Fibroblast of pulmonary artery (primary cell): Measurements from ENCODE around the gene TSEN54.

Experiments
- DNase-seq: peaks from one replicate; pipeline ENCODE4 v3.0.0-alpha.2; 2010; ENCODE audit warnings: low read depth
- H3K4me3 ChIP-seq: replicated peaks from 2 replicates; pipeline ENCODE4 v1.5.1; 2011; ENCODE audit warnings: low read depth, mild to moderate bottlenecking, control low read depth, low read length, moderate library complexity
- TF ChIP-seq, protein P1 (sequence below): IDR thresholded peaks from 2 replicates; pipeline ENCODE4 v1.5.1; 2011; ENCODE audit warnings: mild to moderate bottlenecking, control low read depth, low read length, inconsistent platforms; ENCODE audit errors: missing control alignments

TSEN54 gene

DNA sequence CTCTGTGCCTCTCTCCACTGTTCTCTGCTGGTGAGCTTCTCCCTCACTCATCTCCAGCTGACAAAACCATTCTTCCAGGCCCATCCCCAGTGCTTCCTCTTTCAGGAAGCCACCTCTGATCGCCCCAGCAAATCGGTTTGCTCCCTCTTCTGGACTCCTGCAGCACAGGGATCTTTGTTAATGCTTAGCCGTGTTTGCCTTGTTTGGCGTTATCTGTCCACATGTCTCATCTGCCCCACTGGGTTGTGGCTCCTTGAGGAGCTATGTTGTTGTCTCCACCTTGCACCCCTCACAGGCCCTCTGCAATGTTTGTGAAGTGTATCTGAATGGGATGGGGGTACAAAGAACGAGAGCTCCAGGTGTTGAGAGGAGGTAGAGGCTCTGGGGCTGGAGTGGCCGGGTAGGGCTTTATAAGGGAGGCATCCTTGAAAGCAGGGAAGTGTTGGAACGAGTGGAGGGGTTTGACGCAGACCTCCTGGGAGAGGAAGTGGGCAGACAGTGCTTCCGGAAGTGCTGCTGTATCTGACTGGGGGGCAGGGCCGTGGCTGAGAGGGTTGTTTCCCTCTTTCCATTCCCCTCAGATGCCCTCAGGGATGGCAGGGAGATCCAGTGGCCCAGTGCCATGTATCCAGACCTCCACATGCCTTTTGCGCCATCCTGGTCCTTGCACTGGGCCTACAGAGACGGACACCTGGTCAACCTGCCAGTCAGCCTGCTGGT is 28.8 kb upstream of the TSEN54 start:
- DNase-seq = peak; percentile 14
- H3K4me3 ChIP-seq = no peak overlapping the region
- TF ChIP-seq, protein P1, sequence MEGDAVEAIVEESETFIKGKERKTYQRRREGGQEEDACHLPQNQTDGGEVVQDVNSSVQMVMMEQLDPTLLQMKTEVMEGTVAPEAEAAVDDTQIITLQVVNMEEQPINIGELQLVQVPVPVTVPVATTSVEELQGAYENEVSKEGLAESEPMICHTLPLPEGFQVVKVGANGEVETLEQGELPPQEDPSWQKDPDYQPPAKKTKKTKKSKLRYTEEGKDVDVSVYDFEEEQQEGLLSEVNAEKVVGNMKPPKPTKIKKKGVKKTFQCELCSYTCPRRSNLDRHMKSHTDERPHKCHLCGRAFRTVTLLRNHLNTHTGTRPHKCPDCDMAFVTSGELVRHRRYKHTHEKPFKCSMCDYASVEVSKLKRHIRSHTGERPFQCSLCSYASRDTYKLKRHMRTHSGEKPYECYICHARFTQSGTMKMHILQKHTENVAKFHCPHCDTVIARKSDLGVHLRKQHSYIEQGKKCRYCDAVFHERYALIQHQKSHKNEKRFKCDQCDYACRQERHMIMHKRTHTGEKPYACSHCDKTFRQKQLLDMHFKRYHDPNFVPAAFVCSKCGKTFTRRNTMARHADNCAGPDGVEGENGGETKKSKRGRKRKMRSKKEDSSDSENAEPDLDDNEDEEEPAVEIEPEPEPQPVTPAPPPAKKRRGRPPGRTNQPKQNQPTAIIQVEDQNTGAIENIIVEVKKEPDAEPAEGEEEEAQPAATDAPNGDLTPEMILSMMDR = no peak

- TF ChIP-seq, protein P1 = no peak
Observed at GRCh38 chr17:75488693-75489510, 27.4 kb upstream of the TSEN54 start.

GRCh38 chr17:75489511-75489955 is 26.8 kb upstream of the TSEN54 start:
- no peak overlapping the region for H3K4me3 ChIP-seq
- DNase-seq = no peak
- TF ChIP-seq, protein P1 = no peak

More at GRCh38 chr17:75488693-75489510, 27.4 kb upstream of the TSEN54 start:
- no peak overlapping the region for H3K4me3 ChIP-seq
- DNase-seq = no peak

DNA sequence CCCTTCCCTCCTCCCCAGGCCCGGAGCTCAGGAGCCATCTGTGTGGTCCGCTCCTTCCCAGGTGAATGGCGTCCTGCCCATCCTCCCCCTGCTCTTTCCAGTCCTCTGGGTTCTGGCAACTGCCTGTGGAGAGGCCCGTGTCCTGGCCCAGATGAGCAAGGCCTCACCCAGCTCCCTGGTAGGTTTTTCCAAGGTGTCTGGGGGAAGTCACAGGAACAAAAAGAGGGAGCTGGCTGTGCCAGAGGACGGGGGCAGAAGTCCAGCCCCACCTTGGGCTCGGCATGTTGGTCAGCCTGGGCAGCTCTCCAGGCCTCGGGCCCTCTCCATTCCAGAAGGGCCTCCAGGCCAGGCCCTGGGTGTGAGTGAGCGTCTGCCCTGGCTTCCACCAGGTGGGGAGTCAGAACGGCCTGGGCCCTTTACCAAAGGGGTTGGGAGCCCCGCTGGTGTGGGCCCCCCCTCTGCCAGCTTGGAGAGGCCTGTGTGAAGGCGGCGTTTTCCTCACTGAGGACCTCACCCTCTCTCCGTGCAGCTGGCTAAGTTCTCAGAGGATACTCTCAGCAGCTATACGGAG is 26.1 kb upstream of the TSEN54 start:
- TF ChIP-seq, protein P1 = no peak
- no peak overlapping the region for H3K4me3 ChIP-seq
- no peak for DNase-seq

- TF ChIP-seq, protein P1 = no peak
- DNase-seq = no peak
- H3K4me3 ChIP-seq = no peak overlapping the region
Observed at GRCh38 chr17:75490953-75491649, 25.2 kb upstream of the TSEN54 start.

DNA sequence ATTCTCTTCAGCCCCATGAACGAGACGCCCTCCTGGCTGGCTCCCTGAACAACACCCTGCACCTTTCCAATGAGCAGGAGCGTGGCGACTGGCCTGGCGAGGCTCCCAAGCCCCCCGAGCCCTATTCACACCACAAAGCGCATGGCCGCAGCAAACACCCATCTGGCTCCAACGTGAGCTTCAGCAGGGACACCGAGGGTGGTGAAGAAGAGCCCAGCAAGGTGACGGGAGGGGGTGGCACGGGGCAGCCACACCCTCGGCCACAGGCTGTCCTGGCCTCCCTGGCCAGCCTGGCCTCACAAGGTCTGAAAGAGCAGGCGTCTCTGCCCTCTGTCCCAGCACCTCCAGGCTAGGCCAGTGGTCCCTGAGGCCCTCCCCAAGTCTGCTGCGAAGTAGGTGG is 24.6 kb upstream of the TSEN54 start:
- TF ChIP-seq, protein P1 = no peak
- H3K4me3 ChIP-seq = no peak overlapping the region

More for the DNA sequence above, 24.6 kb upstream of the TSEN54 start:
- no peak for DNase-seq
